ENCODE data around the gene HMGCR. TPM values are rescaled to one million over a fixed set of nuclear protein-coding genes. Genes with fewer than 3 reads are reported as not detected.

Gene HMGCR
- total RNA-seq, 1 experiment from 2014 or later: 178 TPM

DNA sequence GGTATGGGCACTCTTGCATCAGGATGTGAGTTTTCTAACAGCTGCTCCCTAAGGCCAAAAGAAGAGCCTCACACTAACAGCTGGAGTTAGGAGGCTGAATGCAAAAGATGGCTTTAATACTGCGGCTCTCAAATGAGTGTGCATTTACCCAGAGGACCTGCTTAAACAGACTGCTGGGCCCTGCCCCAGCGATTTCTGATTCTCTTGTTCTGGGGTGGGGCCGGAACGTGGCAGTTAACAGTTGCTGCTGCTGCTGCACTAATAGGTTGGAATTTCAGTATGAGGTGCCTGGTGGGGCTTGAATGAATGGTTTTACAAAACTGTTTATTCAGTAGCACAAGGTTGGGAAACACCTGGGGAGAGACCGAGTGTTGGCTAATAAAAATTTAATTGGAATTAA, 26.1 kb downstream of the HMGCR start:
- no peaks in the 10 kb centered on the region for H3K27me3 ChIP-seq (ENCODE audit: insufficient read depth, low read length)
- no peak overlapping the region for H3K4me3 Mint-ChIP-seq

More for the DNA sequence above, 26.1 kb downstream of the HMGCR start:
- Histone ChIP-seq H2BK12ac (ENCODE audit: insufficient read length, low read depth, low read length) (no peak overlapping the region), H3K4me1 (ENCODE audit: insufficient read depth, low read length) (no peaks in the 10 kb centered on the region), H3K56ac (ENCODE audit: insufficient read length, low read depth, low read length) (no peak overlapping the region), H2BK15ac (ENCODE audit: low read depth, low read length) (no peak overlapping the region), H3K9me3 (ENCODE audit: control insufficient read depth, low read depth, low read length) (no peaks in the 10 kb centered on the region), H3K9ac (ENCODE audit: extremely low read depth, insufficient read length, low read length) (no peak overlapping the region), H4K8ac (replicated peaks; ENCODE audit: insufficient read length, low read depth, low read length) (no peak overlapping the region), H3K79me2 (ENCODE audit: insufficient read depth, low read length) (no peaks in the 10 kb centered on the region), H3K4me2 (ENCODE audit: insufficient read depth, insufficient read length, low read length) (no peak overlapping the region), H2BK120ac (ENCODE audit: low read depth, low read length, poor library complexity, severe bottlenecking) (no peak overlapping the region), H3T11ph (ENCODE audit: low read length) (no peak overlapping the region), H3K18ac (ENCODE audit: insufficient read length, low read depth, low read length) (no peak overlapping the region), H3K23me2 (ENCODE audit: insufficient read length, low read depth, low read length, poor library complexity, severe bottlenecking) (no peaks in the 10 kb centered on the region), H4K20me1 (ENCODE audit: control insufficient read depth, insufficient read depth, insufficient read length) (no peaks in the 10 kb centered on the region), H3K14ac (ENCODE audit: insufficient read depth, low read length) (no peak overlapping the region), H2BK20ac (ENCODE audit: low read depth, low read length, poor library complexity, severe bottlenecking) (no peak overlapping the region), H4K5ac (ENCODE audit: insufficient read length, low read depth, low read length) (no peak overlapping the region), H3K23ac (ENCODE audit: insufficient read length, low read depth, low read length) (no peak overlapping the region), H4K91ac (ENCODE audit: insufficient read length, low read depth, low read length) (no peak overlapping the region), H3K79me1 (ENCODE audit: insufficient read depth, low read depth, low read length, poor library complexity, severe bottlenecking) (no peaks in the 10 kb centered on the region), H3K4ac (ENCODE audit: low read depth, low read length) (no peak overlapping the region), H2AFZ (ENCODE audit: low read length) (no peak overlapping the region), H3K27ac (ENCODE audit: insufficient read length, low read depth, low read length) (no peak overlapping the region), H2BK5ac (ENCODE audit: insufficient read length, low read length) (no peak overlapping the region), H2AK5ac (ENCODE audit: insufficient read length, low read length) (no peak overlapping the region)
- peak overlapping the region; percentile 59 to 93 (median 86); a peak in 6 of 7 replicates for H3K27ac Mint-ChIP-seq
- no CpG with 5 or more reads among the region's 5 CpGs for WGBS (ENCODE audit: extremely low coverage, insufficient read length, low lambda C conversion rate)
- TF ChIP-seq CTCF (conservative IDR thresholded peaks at IDR 0.05): no peak
- DNase-seq: no peak
- H3K36me3 Mint-ChIP-seq (ENCODE audit: insufficient read depth in 1 of 3, low read depth in 3 of 3): peaks cover 16 to 40% (median 33%) of the 10 kb centered on the region in 3 experiments; a peak in 6 of 7 replicates
- H3K9me3 Mint-ChIP-seq: no peaks in the 10 kb centered on the region
- H3K27me3 Mint-ChIP-seq (ENCODE audit: low read depth): no peaks in the 10 kb centered on the region; the same call in 1 of the 2 replicates
- peaks cover 27 to 31% of the 10 kb centered on the region in 2 experiments for H3K4me1 Mint-ChIP-seq
